Neural crest cell (in vitro differentiated cells): ENCODE results near the gene ADAMTS4. TPM values are rescaled to one million over a fixed set of nuclear protein-coding genes. Genes with fewer than 3 reads are reported as not detected.

Experiments
- DNase-seq: peaks from one replicate; pipeline ENCODE4 v3.0.0; 2021; ENCODE audit warnings: low read depth, mixed read lengths, low spot score
- H3K27ac Mint-ChIP-seq: one replicate; pipeline ENCODE4 v1.8.0; 2021; ENCODE audit warnings: mild to moderate bottlenecking, mixed read lengths; ENCODE audit not compliant: unreplicated experiment
- H3K27me3 Mint-ChIP-seq: 2 replicates; pipeline ENCODE4 v1.8.0; 2021; ENCODE audit warnings: low read depth, mild to moderate bottlenecking, mixed read lengths
- H3K36me3 Mint-ChIP-seq: 2 replicates; pipeline ENCODE4 v1.8.0; 2021; ENCODE audit warnings: low read depth, mild to moderate bottlenecking, mixed read lengths
- H3K4me1 Mint-ChIP-seq: 2 replicates; pipeline ENCODE4 v1.8.0; 2021; ENCODE audit warnings: mixed read lengths
- H3K4me3 Mint-ChIP-seq: one replicate; pipeline ENCODE4 v1.8.0; 2021; ENCODE audit warnings: mild to moderate bottlenecking, mixed read lengths
- H3K9me3 Mint-ChIP-seq: 2 replicates; pipeline ENCODE4 v1.8.0; 2021; ENCODE audit warnings: mixed read lengths
- CTCF ChIP-seq: fragments of 200-600 bp; sonication (generic); conservative IDR thresholded peaks from 2 replicates; pipeline ENCODE4 v1.5.0; 2021; ENCODE audit warnings: antibody characterized with exemption, mild to moderate bottlenecking
- total RNA-seq: library from RNA; stranded (reverse); gene quantifications from 2 replicates; pipeline ENCODE4 v1.2.1, GENCODE V29; 2021

The ADAMTS4 gene
- total RNA-seq, 1 donor from 2014 or later = 4.6 TPM

GRCh38 chr1:161174911-161175310 is 23.9 kb downstream of the ADAMTS4 start:
- Mint-ChIP-seq H3K4me1 (peaks cover 30% of the 10 kb centered on the region), H3K9me3 (no peaks in the 10 kb centered on the region), H3K4me3 (peak overlapping the region; percentile 41), H3K27ac (no peak overlapping the region), H3K36me3 (peaks cover 3% of the 10 kb centered on the region), H3K27me3 (no peaks in the 10 kb centered on the region)
- TF ChIP-seq CTCF = no peak
- DNase-seq = no peak

GRCh38 chr1:161173711-161174110 is 25.1 kb downstream of the ADAMTS4 start:
- Mint-ChIP-seq H3K4me3 (peak overlapping the region; percentile 72), H3K27ac (no peak overlapping the region), H3K36me3 (peaks cover 3% of the 10 kb centered on the region), H3K9me3 (no peaks in the 10 kb centered on the region), H3K27me3 (no peaks in the 10 kb centered on the region), H3K4me1 (peaks cover 30% of the 10 kb centered on the region)
- no peak for DNase-seq
- no peak for TF ChIP-seq CTCF

GRCh38 chr1:161172776-161173376 is 26.0 kb downstream of the ADAMTS4 start:
- peaks cover 29% of the 10 kb centered on the region for H3K4me1 Mint-ChIP-seq
- no peak for DNase-seq
- H3K4me3 Mint-ChIP-seq = peak overlapping the region; percentile 72
- no peaks in the 10 kb centered on the region for H3K27me3 Mint-ChIP-seq
- TF ChIP-seq CTCF = no peak
- no peaks in the 10 kb centered on the region for H3K9me3 Mint-ChIP-seq
- peak overlapping the region; percentile 12 for H3K27ac Mint-ChIP-seq
- peaks cover 3% of the 10 kb centered on the region for H3K36me3 Mint-ChIP-seq

GRCh38 chr1:161172349-161172748 is 26.5 kb downstream of the ADAMTS4 start:
- Mint-ChIP-seq H3K27me3 (no peaks in the 10 kb centered on the region), H3K27ac (peak overlapping the region; percentile 12), H3K4me1 (peaks cover 24% of the 10 kb centered on the region), H3K4me3 (peak overlapping the region; percentile 72), H3K9me3 (no peaks in the 10 kb centered on the region), H3K36me3 (peaks cover 3% of the 10 kb centered on the region)
- TF ChIP-seq CTCF = no peak
- no peak for DNase-seq

GRCh38 chr1:161171696-161172095 is 27.2 kb downstream of the ADAMTS4 start:
- TF ChIP-seq CTCF = no peak
- no peaks in the 10 kb centered on the region for H3K27me3 Mint-ChIP-seq
- peaks cover 25% of the 10 kb centered on the region for H3K4me1 Mint-ChIP-seq
- H3K27ac Mint-ChIP-seq = peak overlapping the region; percentile 67
- DNase-seq = no peak
- H3K9me3 Mint-ChIP-seq = no peaks in the 10 kb centered on the region
- H3K4me3 Mint-ChIP-seq = peak overlapping the region; percentile 76
- H3K36me3 Mint-ChIP-seq = peaks cover 3% of the 10 kb centered on the region
